ENCODE measurements around the gene LGALS1. TPM values are rescaled to one million over a fixed set of nuclear protein-coding genes. Genes with fewer than 3 reads are reported as not detected.

The LGALS1 gene
- total and polyA plus RNA-seq, 9 of the 15 experiments (the other 6 are each of a cell fraction or from before 2014, with no cell fraction given) = 160 to 800 (median 330) TPM

DNA sequence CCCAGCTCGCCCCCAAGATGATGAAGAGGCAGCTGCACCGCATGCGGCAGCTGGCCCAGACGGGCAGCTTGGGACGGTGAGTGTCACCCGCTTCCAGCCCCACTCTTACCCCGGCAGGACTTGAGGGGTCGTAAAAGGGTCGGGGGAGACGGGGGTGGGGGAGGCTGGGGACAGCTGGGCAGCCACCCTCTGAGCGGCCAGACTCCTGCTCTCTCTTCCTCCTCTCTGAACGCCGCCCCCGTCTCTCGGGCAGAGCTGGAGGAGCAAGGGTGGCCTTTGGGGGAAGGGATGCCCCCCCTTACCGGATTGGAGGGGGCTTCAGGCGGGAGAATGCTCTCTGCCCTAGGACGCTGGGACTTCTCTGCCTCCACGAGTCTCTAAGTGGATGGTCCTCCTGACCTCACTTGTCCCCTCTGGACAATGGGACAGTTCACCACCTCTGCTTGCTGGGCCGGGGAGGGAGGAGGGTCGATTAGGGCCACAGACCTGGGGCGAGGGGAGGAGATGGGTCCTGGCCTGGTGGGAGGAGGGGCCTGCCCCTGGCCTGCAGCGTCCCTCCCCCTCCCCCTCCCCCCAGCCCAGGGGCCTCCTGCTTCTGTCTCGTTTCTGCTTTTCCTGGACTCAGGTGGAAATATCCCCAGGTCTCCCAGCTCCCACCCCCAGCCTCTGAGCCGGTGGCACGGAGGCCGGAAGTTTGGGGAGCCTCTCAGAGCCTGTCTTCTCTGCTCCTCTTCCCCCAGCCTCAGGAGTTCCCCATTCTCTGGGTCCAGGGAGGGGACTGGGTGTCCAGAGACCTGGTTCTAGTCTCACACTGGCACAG is 35.5 kb upstream of the LGALS1 start (continued):
- TF ChIP-seq, protein P1, sequence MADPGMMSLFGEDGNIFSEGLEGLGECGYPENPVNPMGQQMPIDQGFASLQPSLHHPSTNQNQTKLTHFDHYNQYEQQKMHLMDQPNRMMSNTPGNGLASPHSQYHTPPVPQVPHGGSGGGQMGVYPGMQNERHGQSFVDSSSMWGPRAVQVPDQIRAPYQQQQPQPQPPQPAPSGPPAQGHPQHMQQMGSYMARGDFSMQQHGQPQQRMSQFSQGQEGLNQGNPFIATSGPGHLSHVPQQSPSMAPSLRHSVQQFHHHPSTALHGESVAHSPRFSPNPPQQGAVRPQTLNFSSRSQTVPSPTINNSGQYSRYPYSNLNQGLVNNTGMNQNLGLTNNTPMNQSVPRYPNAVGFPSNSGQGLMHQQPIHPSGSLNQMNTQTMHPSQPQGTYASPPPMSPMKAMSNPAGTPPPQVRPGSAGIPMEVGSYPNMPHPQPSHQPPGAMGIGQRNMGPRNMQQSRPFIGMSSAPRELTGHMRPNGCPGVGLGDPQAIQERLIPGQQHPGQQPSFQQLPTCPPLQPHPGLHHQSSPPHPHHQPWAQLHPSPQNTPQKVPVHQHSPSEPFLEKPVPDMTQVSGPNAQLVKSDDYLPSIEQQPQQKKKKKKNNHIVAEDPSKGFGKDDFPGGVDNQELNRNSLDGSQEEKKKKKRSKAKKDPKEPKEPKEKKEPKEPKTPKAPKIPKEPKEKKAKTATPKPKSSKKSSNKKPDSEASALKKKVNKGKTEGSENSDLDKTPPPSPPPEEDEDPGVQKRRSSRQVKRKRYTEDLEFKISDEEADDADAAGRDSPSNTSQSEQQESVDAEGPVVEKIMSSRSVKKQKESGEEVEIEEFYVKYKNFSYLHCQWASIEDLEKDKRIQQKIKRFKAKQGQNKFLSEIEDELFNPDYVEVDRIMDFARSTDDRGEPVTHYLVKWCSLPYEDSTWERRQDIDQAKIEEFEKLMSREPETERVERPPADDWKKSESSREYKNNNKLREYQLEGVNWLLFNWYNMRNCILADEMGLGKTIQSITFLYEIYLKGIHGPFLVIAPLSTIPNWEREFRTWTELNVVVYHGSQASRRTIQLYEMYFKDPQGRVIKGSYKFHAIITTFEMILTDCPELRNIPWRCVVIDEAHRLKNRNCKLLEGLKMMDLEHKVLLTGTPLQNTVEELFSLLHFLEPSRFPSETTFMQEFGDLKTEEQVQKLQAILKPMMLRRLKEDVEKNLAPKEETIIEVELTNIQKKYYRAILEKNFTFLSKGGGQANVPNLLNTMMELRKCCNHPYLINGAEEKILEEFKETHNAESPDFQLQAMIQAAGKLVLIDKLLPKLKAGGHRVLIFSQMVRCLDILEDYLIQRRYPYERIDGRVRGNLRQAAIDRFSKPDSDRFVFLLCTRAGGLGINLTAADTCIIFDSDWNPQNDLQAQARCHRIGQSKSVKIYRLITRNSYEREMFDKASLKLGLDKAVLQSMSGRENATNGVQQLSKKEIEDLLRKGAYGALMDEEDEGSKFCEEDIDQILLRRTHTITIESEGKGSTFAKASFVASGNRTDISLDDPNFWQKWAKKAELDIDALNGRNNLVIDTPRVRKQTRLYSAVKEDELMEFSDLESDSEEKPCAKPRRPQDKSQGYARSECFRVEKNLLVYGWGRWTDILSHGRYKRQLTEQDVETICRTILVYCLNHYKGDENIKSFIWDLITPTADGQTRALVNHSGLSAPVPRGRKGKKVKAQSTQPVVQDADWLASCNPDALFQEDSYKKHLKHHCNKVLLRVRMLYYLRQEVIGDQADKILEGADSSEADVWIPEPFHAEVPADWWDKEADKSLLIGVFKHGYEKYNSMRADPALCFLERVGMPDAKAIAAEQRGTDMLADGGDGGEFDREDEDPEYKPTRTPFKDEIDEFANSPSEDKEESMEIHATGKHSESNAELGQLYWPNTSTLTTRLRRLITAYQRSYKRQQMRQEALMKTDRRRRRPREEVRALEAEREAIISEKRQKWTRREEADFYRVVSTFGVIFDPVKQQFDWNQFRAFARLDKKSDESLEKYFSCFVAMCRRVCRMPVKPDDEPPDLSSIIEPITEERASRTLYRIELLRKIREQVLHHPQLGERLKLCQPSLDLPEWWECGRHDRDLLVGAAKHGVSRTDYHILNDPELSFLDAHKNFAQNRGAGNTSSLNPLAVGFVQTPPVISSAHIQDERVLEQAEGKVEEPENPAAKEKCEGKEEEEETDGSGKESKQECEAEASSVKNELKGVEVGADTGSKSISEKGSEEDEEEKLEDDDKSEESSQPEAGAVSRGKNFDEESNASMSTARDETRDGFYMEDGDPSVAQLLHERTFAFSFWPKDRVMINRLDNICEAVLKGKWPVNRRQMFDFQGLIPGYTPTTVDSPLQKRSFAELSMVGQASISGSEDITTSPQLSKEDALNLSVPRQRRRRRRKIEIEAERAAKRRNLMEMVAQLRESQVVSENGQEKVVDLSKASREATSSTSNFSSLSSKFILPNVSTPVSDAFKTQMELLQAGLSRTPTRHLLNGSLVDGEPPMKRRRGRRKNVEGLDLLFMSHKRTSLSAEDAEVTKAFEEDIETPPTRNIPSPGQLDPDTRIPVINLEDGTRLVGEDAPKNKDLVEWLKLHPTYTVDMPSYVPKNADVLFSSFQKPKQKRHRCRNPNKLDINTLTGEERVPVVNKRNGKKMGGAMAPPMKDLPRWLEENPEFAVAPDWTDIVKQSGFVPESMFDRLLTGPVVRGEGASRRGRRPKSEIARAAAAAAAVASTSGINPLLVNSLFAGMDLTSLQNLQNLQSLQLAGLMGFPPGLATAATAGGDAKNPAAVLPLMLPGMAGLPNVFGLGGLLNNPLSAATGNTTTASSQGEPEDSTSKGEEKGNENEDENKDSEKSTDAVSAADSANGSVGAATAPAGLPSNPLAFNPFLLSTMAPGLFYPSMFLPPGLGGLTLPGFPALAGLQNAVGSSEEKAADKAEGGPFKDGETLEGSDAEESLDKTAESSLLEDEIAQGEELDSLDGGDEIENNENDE (IDR thresholded peaks at IDR 0.05; ENCODE audit: low read depth, low read length) = no peak
- no peak for TF ChIP-seq PPARD (CRISPR knock-in tag; IDR thresholded peaks at IDR 0.05)
- TF ChIP-seq DLX4 (CRISPR knock-in tag; IDR thresholded peaks at IDR 0.05) = no peak
- TF ChIP-seq NFE2 (IDR thresholded peaks at IDR 0.05; ENCODE audit: low read depth) = no peak
- TF ChIP-seq, protein P2, sequence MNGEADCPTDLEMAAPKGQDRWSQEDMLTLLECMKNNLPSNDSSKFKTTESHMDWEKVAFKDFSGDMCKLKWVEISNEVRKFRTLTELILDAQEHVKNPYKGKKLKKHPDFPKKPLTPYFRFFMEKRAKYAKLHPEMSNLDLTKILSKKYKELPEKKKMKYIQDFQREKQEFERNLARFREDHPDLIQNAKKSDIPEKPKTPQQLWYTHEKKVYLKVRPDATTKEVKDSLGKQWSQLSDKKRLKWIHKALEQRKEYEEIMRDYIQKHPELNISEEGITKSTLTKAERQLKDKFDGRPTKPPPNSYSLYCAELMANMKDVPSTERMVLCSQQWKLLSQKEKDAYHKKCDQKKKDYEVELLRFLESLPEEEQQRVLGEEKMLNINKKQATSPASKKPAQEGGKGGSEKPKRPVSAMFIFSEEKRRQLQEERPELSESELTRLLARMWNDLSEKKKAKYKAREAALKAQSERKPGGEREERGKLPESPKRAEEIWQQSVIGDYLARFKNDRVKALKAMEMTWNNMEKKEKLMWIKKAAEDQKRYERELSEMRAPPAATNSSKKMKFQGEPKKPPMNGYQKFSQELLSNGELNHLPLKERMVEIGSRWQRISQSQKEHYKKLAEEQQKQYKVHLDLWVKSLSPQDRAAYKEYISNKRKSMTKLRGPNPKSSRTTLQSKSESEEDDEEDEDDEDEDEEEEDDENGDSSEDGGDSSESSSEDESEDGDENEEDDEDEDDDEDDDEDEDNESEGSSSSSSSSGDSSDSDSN (IDR thresholded peaks at IDR 0.05; ENCODE audit: borderline replicate concordance in 1 of 2, low read depth in 2 of 2, low read length in 2 of 2) = no peak
- no peak for TF ChIP-seq ZBTB17 (CRISPR knock-in tag; IDR thresholded peaks at IDR 0.05)
- TF ChIP-seq JUNB (CRISPR knock-in tag; conservative IDR thresholded peaks at IDR 0.05) = no peak
- no peak for TF ChIP-seq ARNT (IDR thresholded peaks at IDR 0.05)
- no peak for TF ChIP-seq SIN3B (IDR thresholded peaks at IDR 0.05; ENCODE audit: low read depth)

Measured in K562 (cell line).